Hepatocyte (in vitro differentiated cells): ENCODE results near the gene SRPRB. TPM values are rescaled to one million over a fixed set of nuclear protein-coding genes. Genes with fewer than 3 reads are reported as not detected.

Source experiments
- DNase-seq: peaks from one replicate; pipeline ENCODE4 v3.0.0-alpha.2; 2016; ENCODE audit warnings: low spot score
- H2AFZ ChIP-seq: fragments of 200-600 bp; sonication (generic); 2 replicates; pipeline ENCODE4 v1.6.0; 2016; ENCODE audit warnings: antibody characterized with exemption, mild to moderate bottlenecking
- H3K27ac ChIP-seq: fragments of 200-600 bp; sonication (generic); 2 replicates; pipeline ENCODE4 v1.5.1; 2016; ENCODE audit warnings: mild to moderate bottlenecking
- H3K27me3 ChIP-seq: fragments of 200-600 bp; sonication (generic); 2 replicates; pipeline ENCODE4 v1.6.1; 2016
- H3K36me3 ChIP-seq: fragments of 200-600 bp; sonication (generic); replicated peaks from 2 replicates; pipeline ENCODE4 v1.5.1; 2016; ENCODE audit warnings: low read depth; ENCODE audit not compliant: insufficient read depth
- H3K4me1 ChIP-seq: fragments of 200-600 bp; sonication (generic); 2 replicates; pipeline ENCODE4 v1.5.1; 2016; ENCODE audit warnings: mild to moderate bottlenecking, moderate library complexity; ENCODE audit not compliant: insufficient read depth
- H3K4me2 ChIP-seq: fragments of 200-600 bp; sonication (generic); 2 replicates; pipeline ENCODE4 v1.6.0; 2016
- H3K4me3 ChIP-seq: fragments of 200-600 bp; sonication (generic); 2 replicates; pipeline ENCODE4 v1.5.1; 2016; ENCODE audit warnings: mild to moderate bottlenecking
- H3K79me2 ChIP-seq: fragments of 200-600 bp; sonication (generic); 2 replicates; pipeline ENCODE4 v1.6.0; 2017; ENCODE audit warnings: mild to moderate bottlenecking
- H3K9me2 ChIP-seq: fragments of 200-600 bp; sonication (generic); replicated peaks from 2 replicates; pipeline ENCODE4 v1.6.0; 2017; ENCODE audit warnings: mild to moderate bottlenecking; ENCODE audit not compliant: insufficient read depth
- H3K9me3 ChIP-seq: fragments of 200-600 bp; sonication (generic); 2 replicates; pipeline ENCODE4 v1.5.1; 2016; ENCODE audit warnings: low read depth, mild to moderate bottlenecking
- H4K20me1 ChIP-seq: fragments of 200-600 bp; sonication (generic); 2 replicates; pipeline ENCODE4 v1.6.0; 2016; ENCODE audit warnings: mild to moderate bottlenecking; ENCODE audit not compliant: insufficient read depth, poor library complexity, severe bottlenecking
- CTCF ChIP-seq: fragments of 200-600 bp; sonication (generic); IDR thresholded peaks from 2 replicates; pipeline ENCODE4 v1.5.1; 2016; ENCODE audit warnings: antibody characterized with exemption, mild to moderate bottlenecking; ENCODE audit not compliant: poor library complexity
- EZH2 ChIP-seq: fragments of 200-600 bp; sonication (generic); IDR thresholded peaks from 2 replicates; pipeline ENCODE4 v1.6.1; 2016; ENCODE audit warnings: antibody characterized with exemption, mild to moderate bottlenecking, borderline replicate concordance
- EZH2phosphoT487 ChIP-seq: fragments of 200-600 bp; sonication (generic); IDR thresholded peaks from one replicate; pipeline ENCODE4 v1.6.1; 2018; ENCODE audit warnings: antibody characterized with exemption, mild to moderate bottlenecking, low read depth, moderate library complexity; ENCODE audit not compliant: unreplicated experiment, severe bottlenecking
- whole genome bisulfite sequencing: methylation state at CpG from one replicate; pipeline ENCODE4 v1.1.6; 2016; ENCODE audit warnings: low lambda C conversion rate; ENCODE audit errors: missing lambda C conversion rate; 5-methylcytosine and 5-hydroxymethylcytosine counted together
- polyA plus RNA-seq: library from polyadenylated mRNA; unstranded; fragments of >200 nt; fragmentation: Nextera tagmentation; extraction: Ambion mirVana; gene quantifications from 2 replicates; pipeline ENCODE4 v1.2.1, GENCODE V29; 2016
- total RNA-seq: library from RNA; depleted of rRNA; stranded (reverse); fragments of >200 nt; gene quantifications from 2 replicates; pipeline ENCODE4 v1.2.3, GENCODE V29; 2014

The SRPRB gene
- total and polyA plus RNA-seq, 2 experiments from 2014 or later = 94.4 to 129 TPM

DNA sequence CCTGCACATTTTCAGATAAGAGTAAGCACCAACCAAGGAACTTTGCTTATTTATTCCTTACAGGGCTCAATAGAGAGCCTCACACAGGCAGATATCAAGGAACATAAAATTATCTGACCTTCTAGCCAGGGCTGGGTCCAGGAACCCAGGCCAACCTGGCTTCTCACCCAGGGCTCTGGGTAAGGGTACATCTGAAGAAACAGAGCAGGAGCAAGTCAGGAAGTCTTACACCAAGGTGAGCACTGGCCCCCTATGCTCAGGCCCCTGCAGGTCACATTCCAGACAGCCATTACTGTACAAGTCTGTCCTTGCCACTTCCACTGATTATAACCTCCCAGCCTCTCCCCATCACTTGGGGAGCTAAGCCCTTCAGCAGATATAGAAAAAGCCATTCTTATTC is 40.4 kb upstream of the SRPRB start:
- no peaks in the 10 kb centered on the region for H4K20me1 ChIP-seq
- peaks cover 4% of the 10 kb centered on the region for H3K27me3 ChIP-seq
- H2AFZ ChIP-seq = no peak overlapping the region
- no peaks in the 10 kb centered on the region for H3K4me1 ChIP-seq
- no peak overlapping the region for H3K4me3 ChIP-seq
- no peak overlapping the region for H3K4me2 ChIP-seq
- no peak for DNase-seq
- no peaks in the 10 kb centered on the region for H3K9me3 ChIP-seq
- H3K9me2 ChIP-seq = no peaks in the 10 kb centered on the region
- TF ChIP-seq EZH2phosphoT487 (no peak), CTCF (no peak), EZH2 (no peak)
- no peaks in the 10 kb centered on the region for H3K36me3 ChIP-seq
- H3K27ac ChIP-seq = no peak overlapping the region
- H3K79me2 ChIP-seq = no peaks in the 10 kb centered on the region

DNA sequence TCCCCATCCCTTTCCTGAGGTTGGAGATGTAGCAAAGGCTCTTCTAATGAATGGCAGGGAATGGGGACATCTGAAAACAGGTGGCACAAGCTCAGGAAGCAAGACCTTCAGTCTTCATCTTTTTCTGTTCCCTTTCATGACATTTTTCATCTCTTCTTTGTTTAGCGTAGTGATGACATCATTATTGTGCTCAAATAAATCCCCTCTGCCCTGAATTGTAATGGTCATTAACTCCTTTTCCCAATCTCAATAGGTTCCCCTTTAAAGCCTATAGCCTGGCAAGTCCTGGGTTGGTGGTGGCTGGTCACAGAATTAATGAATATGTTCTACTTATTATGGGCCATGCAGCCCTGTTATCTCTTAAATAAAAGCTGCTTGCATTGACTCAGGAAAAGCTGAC is 38.0 kb upstream of the SRPRB start:
- Histone ChIP-seq H3K4me2 (no peak overlapping the region), H2AFZ (no peak overlapping the region), H4K20me1 (no peaks in the 10 kb centered on the region), H3K4me1 (no peaks in the 10 kb centered on the region), H3K79me2 (no peaks in the 10 kb centered on the region), H3K36me3 (no peaks in the 10 kb centered on the region), H3K9me3 (no peaks in the 10 kb centered on the region), H3K9me2 (no peaks in the 10 kb centered on the region), H3K27me3 (no peaks in the 10 kb centered on the region), H3K4me3 (no peak overlapping the region), H3K27ac (no peak overlapping the region)
- TF ChIP-seq EZH2 (no peak), CTCF (no peak), EZH2phosphoT487 (no peak)
- WGBS = 82% methylated on average over 1 of the region's 1 CpG
- no peak for DNase-seq

- no peak overlapping the region for H3K4me3 ChIP-seq
- H3K36me3 ChIP-seq = no peaks in the 10 kb centered on the region
- H3K4me2 ChIP-seq = no peak overlapping the region
- no peak overlapping the region for H2AFZ ChIP-seq
- no peaks in the 10 kb centered on the region for H3K9me3 ChIP-seq
- H3K27me3 ChIP-seq = no peaks in the 10 kb centered on the region
- no peaks in the 10 kb centered on the region for H3K9me2 ChIP-seq
- TF ChIP-seq EZH2phosphoT487 (no peak), EZH2 (no peak), CTCF (no peak)
- H4K20me1 ChIP-seq = no peaks in the 10 kb centered on the region
- 87% methylated on average over 3 of the region's 3 CpGs for WGBS
- no peaks in the 10 kb centered on the region for H3K4me1 ChIP-seq
- H3K79me2 ChIP-seq = no peaks in the 10 kb centered on the region
- no peak overlapping the region for H3K27ac ChIP-seq
- DNase-seq = no peak
Measured at GRCh38 chr3:133769536-133769935, 36.1 kb upstream of the SRPRB start.

GRCh38 chr3:133773732-133774131 is 31.9 kb upstream of the SRPRB start:
- TF ChIP-seq EZH2phosphoT487 = no peak
- no peak for TF ChIP-seq CTCF
- TF ChIP-seq EZH2 = no peak
- H3K9me3 ChIP-seq = no peaks in the 10 kb centered on the region
- H3K4me3 ChIP-seq = no peak overlapping the region
- H3K4me2 ChIP-seq = no peak overlapping the region
- H3K79me2 ChIP-seq = no peaks in the 10 kb centered on the region
- H4K20me1 ChIP-seq = no peaks in the 10 kb centered on the region
- H3K27ac ChIP-seq = no peak overlapping the region
- no peaks in the 10 kb centered on the region for H3K36me3 ChIP-seq
- no peak for DNase-seq
- H2AFZ ChIP-seq = no peak overlapping the region
- no peaks in the 10 kb centered on the region for H3K4me1 ChIP-seq
- H3K27me3 ChIP-seq = no peaks in the 10 kb centered on the region
- WGBS = 94% methylated on average over 3 of the region's 3 CpGs
- H3K9me2 ChIP-seq = no peaks in the 10 kb centered on the region
